GM12875 (cell line): ENCODE measurements around the gene VWA1.

Experiments
- H3K4me3 ChIP-seq: one replicate; pipeline ENCODE4 v1.5.1; 2011; ENCODE audit warnings: low read depth, low read length, control low read depth
- CTCF ChIP-seq: IDR thresholded peaks from 2 replicates; pipeline ENCODE4 v1.5.1; 2011; ENCODE audit warnings: low read depth, mild to moderate bottlenecking, control low read depth, inconsistent platforms, low read length, moderate library complexity, borderline replicate concordance; ENCODE audit not compliant: insufficient read depth

The VWA1 gene

GRCh38 chr1:1422465-1423244 is 12.8 kb upstream of the VWA1 start:
- TF ChIP-seq CTCF = no peak
- H3K4me3 ChIP-seq = no peak overlapping the region

- no peak overlapping the region for H3K4me3 ChIP-seq
Measured at GRCh38 chr1:1423245-1423597, 12.3 kb upstream of the VWA1 start.

DNA sequence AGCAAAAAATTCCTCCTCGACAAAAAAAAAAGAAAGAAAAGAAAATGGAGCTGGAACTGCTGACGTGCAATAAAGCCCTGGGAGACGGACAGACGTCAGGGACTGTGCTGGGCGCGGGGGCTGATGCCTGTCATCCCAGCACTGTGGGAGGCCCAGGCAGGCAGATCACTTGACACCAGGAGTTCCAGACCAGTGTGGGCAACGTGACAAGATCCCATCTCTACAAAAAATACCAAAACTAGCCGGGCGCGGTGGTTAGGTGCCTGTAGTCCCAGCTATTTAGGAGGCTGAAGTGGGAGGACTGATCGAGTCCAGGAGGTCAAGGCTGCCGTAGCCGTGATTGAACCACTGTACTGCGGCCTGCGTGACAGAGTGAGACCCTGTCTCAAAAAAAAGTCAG is 10.8 kb upstream of the VWA1 start:
- H3K4me3 ChIP-seq = no peak overlapping the region
- no peak for TF ChIP-seq CTCF

More at GRCh38 chr1:1423245-1423597, 12.3 kb upstream of the VWA1 start:
- no peak for TF ChIP-seq CTCF

- no peak overlapping the region for H3K4me3 ChIP-seq
- TF ChIP-seq CTCF = no peak
Measured at GRCh38 chr1:1425426-1425752, 10.1 kb upstream of the VWA1 start.

DNA sequence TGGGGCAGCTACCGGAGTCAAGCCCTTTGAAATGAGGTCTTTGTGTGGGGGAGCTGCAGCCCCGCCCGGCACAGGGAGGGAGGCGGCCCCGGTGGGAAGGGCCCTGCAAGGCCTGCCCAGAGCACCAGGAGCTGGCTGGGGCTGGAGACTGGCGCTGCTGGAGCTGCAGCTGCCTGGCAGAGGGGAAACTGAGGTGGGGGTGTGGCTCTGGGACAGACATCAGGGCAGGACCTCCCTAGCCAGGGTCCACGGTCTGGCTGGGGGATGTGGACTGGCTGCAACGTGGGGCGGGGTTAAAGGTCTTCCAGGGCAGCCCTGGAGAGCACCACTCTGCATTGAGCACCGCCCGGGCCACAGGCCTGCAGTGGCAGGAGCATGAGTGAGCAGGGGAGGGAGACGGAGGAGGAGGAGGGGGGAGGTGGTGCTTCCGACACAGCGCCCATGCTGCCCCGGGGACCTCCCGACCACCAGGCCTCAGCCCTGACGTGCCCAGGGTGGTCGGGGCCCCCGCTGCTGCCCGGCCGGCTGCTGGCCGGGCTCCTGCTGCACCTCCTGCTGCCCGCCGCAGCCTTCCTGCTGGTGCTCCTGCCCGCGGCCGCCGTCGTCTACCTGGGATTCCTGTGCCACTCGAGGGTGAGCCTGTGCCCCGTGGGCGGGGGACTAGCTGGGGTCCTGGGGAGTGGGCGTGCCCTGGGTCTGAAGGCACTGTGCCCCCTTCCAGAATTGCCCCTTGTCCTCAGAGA is 9.6 kb upstream of the VWA1 start:
- no peak for TF ChIP-seq CTCF
- peak overlapping the region; percentile 19 for H3K4me3 ChIP-seq

DNA sequence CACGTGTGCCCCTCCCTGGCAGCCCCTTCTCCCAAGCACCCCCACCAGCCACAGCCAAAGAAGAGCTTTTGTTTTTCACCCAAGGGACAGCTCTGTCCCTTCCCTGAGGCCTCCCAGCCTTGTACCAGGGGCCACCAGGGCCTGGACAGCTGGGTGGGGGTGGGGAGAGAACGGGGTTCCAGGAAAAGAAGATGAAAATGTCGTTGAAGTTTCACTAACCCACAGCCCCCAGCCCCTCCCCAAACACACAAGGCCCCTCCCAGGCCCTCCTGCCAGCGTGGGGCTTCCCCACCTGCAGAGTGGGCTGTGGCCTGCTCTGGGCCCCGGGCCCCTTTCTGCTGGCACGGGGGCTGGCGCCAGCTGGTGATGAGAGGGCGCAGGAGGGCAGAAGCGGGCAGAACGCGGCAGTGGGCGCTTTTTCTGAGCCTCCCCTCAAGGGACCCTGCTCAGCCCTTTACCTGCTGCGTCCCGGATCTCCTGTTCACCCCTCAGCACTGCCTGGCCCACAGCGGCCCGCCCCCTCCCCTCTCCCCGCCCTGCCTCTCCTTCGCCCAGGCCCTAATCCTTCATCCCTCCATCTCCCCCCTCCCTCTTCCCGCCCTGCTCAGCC is 8.9 kb upstream of the VWA1 start:
- H3K4me3 ChIP-seq = peak overlapping the region; percentile 19

More for the DNA sequence above, 8.9 kb upstream of the VWA1 start:
- TF ChIP-seq CTCF = no peak
